Upper lobe of left lung (tissue), 4 donors: ENCODE measurements around the gene THAP2.

Source experiments
- EP300 ChIP-seq, 4 donors: sonication (generic); formaldehyde crosslinking; IDR thresholded peaks; one replicate each; pipeline ENCODE4 v1.5.1; 2017; ENCODE audit warnings: antibody characterized with exemption in 4 of 4, control low read depth in 2 of 4
- POLR2A ChIP-seq, 4 donors: fragments of 450-650 bp; IDR thresholded peaks; one replicate each; pipeline ENCODE4 v1.5.1; 2016 to 2017; ENCODE audit warnings: antibody characterized with exemption in 4 of 4, mild to moderate bottlenecking in 2 of 4
- POLR2AphosphoS5 ChIP-seq, 2 donors: sonication (generic); formaldehyde crosslinking; IDR thresholded peaks; one replicate each; pipeline ENCODE4 v1.5.1; 2017; ENCODE audit warnings: antibody characterized with exemption in 2 of 2
- TF ChIP-seq, protein P1 (sequence below), 6 experiments: fragments of 450-650 bp in 4 of 6; fragments of 200-600 bp in 2 of 6; sonication (generic) in 2 of 6; IDR thresholded peaks; one replicate each; pipeline ENCODE4 v1.5.1; 2016 to 2019; ENCODE audit warnings: antibody characterized with exemption in 6 of 6

DNA sequence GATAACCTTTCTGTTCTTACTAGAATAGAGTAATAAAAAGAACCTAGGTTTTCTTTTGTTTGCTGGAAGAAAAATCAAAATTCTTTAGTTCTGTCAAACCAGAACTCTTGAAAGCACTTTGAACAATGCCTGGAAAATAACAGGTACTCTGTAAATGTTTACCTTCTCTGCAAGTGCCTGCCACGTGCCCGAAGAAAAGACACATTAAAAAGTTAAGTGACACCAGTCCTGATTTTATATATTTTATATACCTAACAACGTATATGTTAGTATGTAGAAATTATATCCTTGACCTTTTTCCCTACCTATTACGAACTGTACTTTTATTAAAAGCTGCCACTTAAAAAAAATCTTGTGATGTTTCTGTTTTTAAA is 976 bp downstream of the THAP2 start:
- TF ChIP-seq, protein P1, sequence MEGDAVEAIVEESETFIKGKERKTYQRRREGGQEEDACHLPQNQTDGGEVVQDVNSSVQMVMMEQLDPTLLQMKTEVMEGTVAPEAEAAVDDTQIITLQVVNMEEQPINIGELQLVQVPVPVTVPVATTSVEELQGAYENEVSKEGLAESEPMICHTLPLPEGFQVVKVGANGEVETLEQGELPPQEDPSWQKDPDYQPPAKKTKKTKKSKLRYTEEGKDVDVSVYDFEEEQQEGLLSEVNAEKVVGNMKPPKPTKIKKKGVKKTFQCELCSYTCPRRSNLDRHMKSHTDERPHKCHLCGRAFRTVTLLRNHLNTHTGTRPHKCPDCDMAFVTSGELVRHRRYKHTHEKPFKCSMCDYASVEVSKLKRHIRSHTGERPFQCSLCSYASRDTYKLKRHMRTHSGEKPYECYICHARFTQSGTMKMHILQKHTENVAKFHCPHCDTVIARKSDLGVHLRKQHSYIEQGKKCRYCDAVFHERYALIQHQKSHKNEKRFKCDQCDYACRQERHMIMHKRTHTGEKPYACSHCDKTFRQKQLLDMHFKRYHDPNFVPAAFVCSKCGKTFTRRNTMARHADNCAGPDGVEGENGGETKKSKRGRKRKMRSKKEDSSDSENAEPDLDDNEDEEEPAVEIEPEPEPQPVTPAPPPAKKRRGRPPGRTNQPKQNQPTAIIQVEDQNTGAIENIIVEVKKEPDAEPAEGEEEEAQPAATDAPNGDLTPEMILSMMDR (IDR thresholded peaks at IDR 0.05): no peak
- no peak for TF ChIP-seq POLR2AphosphoS5 (IDR thresholded peaks at IDR 0.05)
- no peak for TF ChIP-seq EP300 (IDR thresholded peaks at IDR 0.05)
- no peak for TF ChIP-seq POLR2A (IDR thresholded peaks at IDR 0.05)
